GM12875 (cell line): ENCODE results near the gene ZNF69.
"Not testable (repeated sequence)": the region's sequence is repeated elsewhere in the genome, so short reads cannot be mapped to it uniquely, and the experiment has no call there.

Experiments used
- H3K4me3 ChIP-seq: one replicate; pipeline ENCODE4 v1.5.1; 2011; ENCODE audit warnings: low read depth, low read length, control low read depth
- TF ChIP-seq, protein P1 (sequence below): IDR thresholded peaks from 2 replicates; pipeline ENCODE4 v1.5.1; 2011; ENCODE audit warnings: low read depth, mild to moderate bottlenecking, control low read depth, inconsistent platforms, low read length, moderate library complexity, borderline replicate concordance; ENCODE audit not compliant: insufficient read depth

The ZNF69 gene

GRCh38 chr19:11856596-11857250, 30.9 kb upstream of the ZNF69 start:
- H3K4me3 ChIP-seq, result no peak overlapping the region
- TF ChIP-seq, protein P1, sequence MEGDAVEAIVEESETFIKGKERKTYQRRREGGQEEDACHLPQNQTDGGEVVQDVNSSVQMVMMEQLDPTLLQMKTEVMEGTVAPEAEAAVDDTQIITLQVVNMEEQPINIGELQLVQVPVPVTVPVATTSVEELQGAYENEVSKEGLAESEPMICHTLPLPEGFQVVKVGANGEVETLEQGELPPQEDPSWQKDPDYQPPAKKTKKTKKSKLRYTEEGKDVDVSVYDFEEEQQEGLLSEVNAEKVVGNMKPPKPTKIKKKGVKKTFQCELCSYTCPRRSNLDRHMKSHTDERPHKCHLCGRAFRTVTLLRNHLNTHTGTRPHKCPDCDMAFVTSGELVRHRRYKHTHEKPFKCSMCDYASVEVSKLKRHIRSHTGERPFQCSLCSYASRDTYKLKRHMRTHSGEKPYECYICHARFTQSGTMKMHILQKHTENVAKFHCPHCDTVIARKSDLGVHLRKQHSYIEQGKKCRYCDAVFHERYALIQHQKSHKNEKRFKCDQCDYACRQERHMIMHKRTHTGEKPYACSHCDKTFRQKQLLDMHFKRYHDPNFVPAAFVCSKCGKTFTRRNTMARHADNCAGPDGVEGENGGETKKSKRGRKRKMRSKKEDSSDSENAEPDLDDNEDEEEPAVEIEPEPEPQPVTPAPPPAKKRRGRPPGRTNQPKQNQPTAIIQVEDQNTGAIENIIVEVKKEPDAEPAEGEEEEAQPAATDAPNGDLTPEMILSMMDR, result no peak

DNA sequence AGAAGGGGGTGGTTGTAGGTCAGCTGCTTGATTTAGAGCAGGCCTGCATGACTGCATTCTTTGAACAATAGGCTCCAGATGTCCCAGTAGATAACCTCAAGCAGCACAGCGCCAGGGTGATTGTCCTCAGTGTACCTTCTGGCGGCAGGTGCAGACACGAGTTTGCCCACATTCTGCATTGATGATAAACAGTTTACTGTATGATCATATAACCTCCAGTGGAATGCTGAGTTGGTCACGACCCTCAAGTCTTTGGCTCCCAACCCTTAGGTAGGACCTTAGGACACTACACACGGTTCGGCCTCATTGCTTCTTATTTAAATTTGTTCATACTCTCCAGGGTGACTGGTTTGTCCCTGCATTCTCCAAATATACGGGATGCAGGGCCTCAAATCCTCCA, 26.9 kb upstream of the ZNF69 start:
- TF ChIP-seq, protein P1, result no peak
- no peak overlapping the region for H3K4me3 ChIP-seq

- TF ChIP-seq, protein P1, result no peak
These were observed 26.3 kb upstream of the ZNF69 start for GRCh38 chr19:11861301-11861700.

GRCh38 chr19:11867766-11868165, 19.8 kb upstream of the ZNF69 start:
- H3K4me3 ChIP-seq, result not testable (repeated sequence)

More at GRCh38 chr19:11861301-11861700, 26.3 kb upstream of the ZNF69 start:
- H3K4me3 ChIP-seq, result no peak overlapping the region

- no peak overlapping the region for H3K4me3 ChIP-seq
- TF ChIP-seq, protein P1, result no peak
These were observed 19.4 kb upstream of the ZNF69 start for GRCh38 chr19:11868188-11868587.

GRCh38 chr19:11872624-11873023, 15.0 kb upstream of the ZNF69 start:
- H3K4me3 ChIP-seq, result no peak overlapping the region
- TF ChIP-seq, protein P1, result no peak

DNA sequence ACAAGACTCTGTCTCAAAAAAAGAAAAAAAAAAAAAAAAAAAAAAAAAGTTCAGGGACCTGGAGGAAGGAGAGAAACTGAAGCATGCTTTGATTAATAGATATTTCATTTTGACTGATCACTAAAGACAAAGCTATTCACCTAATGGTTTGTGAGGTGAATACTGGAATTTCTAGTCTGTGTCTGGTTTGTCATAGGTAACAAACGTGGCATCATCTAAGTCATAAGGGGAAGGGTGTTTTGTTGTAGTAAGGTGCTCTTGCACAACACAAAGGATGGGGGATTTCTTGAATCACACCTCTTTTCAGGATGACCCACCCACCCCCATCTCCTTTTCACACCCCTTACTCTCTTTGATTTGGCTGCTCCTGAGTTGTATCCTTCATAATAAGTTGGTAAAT, 13.8 kb upstream of the ZNF69 start:
- no peak overlapping the region for H3K4me3 ChIP-seq
- TF ChIP-seq, protein P1, result no peak

DNA sequence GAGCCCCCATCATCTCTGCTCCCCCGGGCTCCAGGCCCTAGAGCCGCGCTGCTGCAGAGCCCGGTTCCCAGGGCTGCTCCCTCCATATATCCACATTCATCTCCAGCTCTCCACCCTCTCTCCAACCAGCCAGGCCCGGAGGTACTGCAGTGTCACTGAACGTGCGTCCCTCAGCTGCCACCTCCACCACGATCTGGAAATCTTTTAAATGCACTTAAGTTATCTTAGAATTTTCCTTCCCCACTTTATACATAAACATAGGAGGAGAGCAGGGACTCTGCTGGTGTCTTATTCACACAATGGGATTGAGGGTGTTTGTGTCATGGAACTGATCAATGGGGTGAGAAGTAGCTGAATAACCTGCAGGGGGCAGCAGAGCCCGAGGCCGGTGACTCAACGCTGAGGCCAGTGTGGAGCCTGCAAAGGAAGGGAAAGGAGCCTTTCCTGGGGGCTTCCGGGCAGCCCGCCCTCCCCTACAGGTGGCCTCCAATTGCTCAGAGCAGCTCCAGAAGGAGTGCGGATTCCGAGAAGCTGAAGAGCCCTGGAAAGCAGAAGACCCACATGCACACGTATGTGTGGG, 7.8 kb upstream of the ZNF69 start:
- H3K4me3 ChIP-seq, result not testable (repeated sequence)
